Activated T-cell treated with anti-CD3 and anti-CD28 coated beads, Interleukin-2, amount 50 U/mL, for 72 hours (primary cell): Measurements from ENCODE around the gene PHACTR1. TPM values are rescaled to one million over a fixed set of nuclear protein-coding genes. Genes with fewer than 3 reads are reported as not detected.

ENCODE experiments used
- ATAC-seq, 2 donors: fragments of 150-1000 bp; cut with Tn5 transposase; replicated peaks in 1 of 2; 2 replicates each; pipeline ENCODE4 v1.10.0; 2021; ENCODE audit warnings: moderate library complexity in 2 of 2, mild to moderate bottlenecking in 1 of 2
- DNase-seq, 2 donors: peaks; one replicate each; pipeline ENCODE4 v3.0.0; 2021 to 2022; ENCODE audit warnings: mixed read lengths in 1 of 2
- H3K27ac Mint-ChIP-seq: one replicate; pipeline ENCODE4 v1.8.0; 2022; ENCODE audit warnings: mild to moderate bottlenecking, moderate library complexity, mixed read lengths
- H3K27me3 Mint-ChIP-seq: one replicate; pipeline ENCODE4 v1.8.0; 2022; ENCODE audit warnings: low read depth, mixed read lengths
- H3K36me3 Mint-ChIP-seq, 2 donors: one replicate each; pipeline ENCODE4 v1.8.0; 2022; ENCODE audit warnings: mixed read lengths in 2 of 2, mild to moderate bottlenecking in 1 of 2; ENCODE audit not compliant: insufficient read depth in 2 of 2
- H3K4me1 Mint-ChIP-seq: one replicate; pipeline ENCODE4 v1.8.0; 2022; ENCODE audit warnings: low read depth, mixed read lengths
- H3K4me3 Mint-ChIP-seq, 2 donors: one replicate each; pipeline ENCODE4 v1.8.0; 2022; ENCODE audit warnings: mild to moderate bottlenecking in 2 of 2, mixed read lengths in 2 of 2, moderate library complexity in 2 of 2
- H3K9me3 Mint-ChIP-seq, 2 donors: one replicate each; pipeline ENCODE4 v1.8.0; 2022; ENCODE audit warnings: mixed read lengths in 2 of 2
- total RNA-seq, 2 donors: library from RNA; stranded (reverse); gene quantifications; one replicate each; pipeline ENCODE4 v1.2.3, GENCODE V29; 2022

Gene PHACTR1
- total RNA-seq, 2 donors from 2014 or later, result 0.05 to 0.16 TPM

DNA sequence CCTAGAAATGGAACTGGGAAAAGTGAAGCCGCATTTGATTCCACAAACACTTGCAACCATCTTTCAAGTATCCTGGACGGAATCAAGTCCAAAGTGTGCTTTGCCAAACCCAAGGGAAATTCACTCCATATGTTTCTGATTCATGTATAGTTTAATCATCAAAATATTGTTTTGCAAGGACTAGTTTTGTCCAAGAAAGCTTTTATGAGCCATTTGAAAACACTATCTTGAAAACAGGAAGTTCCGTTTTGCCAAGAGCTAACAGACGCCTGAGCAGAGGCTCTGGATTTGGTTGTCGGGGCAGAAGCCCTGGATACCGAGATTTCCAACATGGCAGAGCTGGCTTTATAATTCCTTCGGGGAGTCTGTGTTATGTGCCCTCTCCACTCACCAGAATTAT lies 251.1 kb downstream of the PHACTR1 start:
- no peak overlapping the region for H3K27ac Mint-ChIP-seq
- no peak for ATAC-seq
- no peak overlapping the region for H3K4me3 Mint-ChIP-seq
- no peak for DNase-seq
- peaks cover 8% of the 10 kb centered on the region for H3K4me1 Mint-ChIP-seq
- no peaks in the 10 kb centered on the region for H3K36me3 Mint-ChIP-seq
- no peaks in the 10 kb centered on the region for H3K9me3 Mint-ChIP-seq
- peaks cover 27% of the 10 kb centered on the region for H3K27me3 Mint-ChIP-seq

DNA sequence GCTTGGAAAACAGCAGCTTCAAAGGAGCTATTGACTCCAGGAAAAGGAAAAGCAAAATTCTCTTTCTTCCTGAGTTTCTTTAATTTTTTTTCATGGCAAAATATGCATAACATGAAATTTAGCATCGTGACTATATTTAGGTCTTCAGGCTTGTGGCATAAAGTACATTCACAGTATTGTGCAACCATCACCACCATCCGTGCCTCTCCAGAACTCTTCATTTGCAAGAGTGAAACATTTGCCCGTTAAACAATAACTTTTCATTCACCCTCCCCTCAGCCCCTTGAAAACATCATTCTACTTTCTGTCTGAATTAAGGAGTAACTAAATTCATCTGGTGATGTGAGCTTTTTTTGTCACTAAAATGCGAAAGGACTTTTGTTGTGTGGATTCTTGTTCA lies 251.7 kb downstream of the PHACTR1 start:
- H3K4me1 Mint-ChIP-seq, result peaks cover 2% of the 10 kb centered on the region

DNA sequence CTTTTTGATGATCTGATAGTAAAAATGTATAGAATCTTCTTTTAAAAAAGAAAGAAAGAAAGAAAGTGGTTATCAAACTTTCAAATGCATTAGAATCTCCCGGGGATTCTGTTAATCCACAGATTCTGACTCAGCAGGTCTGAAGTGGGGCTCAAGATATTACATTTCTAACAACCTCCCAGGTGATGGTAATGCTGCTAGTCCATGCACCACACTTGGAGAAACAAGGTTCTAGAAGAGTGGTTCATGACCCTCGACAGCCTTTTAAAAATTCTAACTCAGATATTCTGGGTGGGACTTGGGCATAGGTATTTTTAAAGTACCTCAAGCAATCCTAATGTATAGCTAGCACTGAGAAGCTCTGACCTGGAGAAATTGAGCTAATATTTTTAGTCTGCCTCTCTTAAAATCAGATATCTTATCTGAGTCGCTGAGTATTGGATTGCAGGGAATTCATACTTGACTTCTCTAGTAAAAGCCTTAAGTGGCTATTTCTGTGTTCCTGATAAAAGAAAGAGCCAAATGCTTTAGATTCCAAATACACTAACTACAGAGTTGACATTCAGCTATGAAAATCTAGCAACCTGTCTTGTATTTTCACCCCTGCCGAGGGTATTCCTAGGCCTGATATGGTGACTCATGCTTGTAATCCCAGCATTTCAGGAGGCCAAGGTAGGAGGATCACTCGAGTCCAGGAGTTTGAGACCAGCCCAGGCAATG lies 252.4 kb downstream of the PHACTR1 start:
- H3K27me3 Mint-ChIP-seq, result peaks cover 27% of the 10 kb centered on the region
- H3K4me3 Mint-ChIP-seq, result no peak overlapping the region
- no peak for DNase-seq
- no peak for ATAC-seq
- H3K9me3 Mint-ChIP-seq, result no peaks in the 10 kb centered on the region
- no peaks in the 10 kb centered on the region for H3K4me1 Mint-ChIP-seq
- H3K36me3 Mint-ChIP-seq, result no peaks in the 10 kb centered on the region
- no peak overlapping the region for H3K27ac Mint-ChIP-seq

More for the DNA sequence above, 251.7 kb downstream of the PHACTR1 start:
- no peak for ATAC-seq
- H3K9me3 Mint-ChIP-seq, result no peaks in the 10 kb centered on the region
- peaks cover 27% of the 10 kb centered on the region for H3K27me3 Mint-ChIP-seq
- H3K36me3 Mint-ChIP-seq, result no peaks in the 10 kb centered on the region
- no peak for DNase-seq
- H3K4me3 Mint-ChIP-seq, result no peak overlapping the region
- no peak overlapping the region for H3K27ac Mint-ChIP-seq

DNA sequence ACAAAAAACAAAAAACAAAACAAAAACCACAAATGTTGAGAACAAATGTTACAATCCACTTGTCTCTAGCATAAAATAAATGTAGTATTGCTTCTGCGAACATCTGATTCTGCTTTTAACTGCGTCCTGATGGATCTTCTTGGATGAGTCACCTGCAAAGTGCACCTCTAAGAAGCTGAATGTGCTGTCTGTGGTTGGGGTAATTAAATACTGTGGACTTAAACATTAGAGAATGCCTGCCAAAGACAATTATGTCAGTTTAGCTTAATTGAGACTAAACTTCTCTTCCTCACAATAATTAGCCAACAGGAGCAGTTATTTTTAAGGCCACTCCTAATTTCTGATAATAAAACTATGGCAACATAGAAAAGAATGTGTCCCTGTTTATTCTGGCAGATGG lies 253.4 kb downstream of the PHACTR1 start:
- ATAC-seq (no peak), DNase-seq (no peak)
- Mint-ChIP-seq H3K27ac (no peak overlapping the region), H3K9me3 (no peaks in the 10 kb centered on the region), H3K4me3 (no peak overlapping the region), H3K27me3 (peaks cover 27% of the 10 kb centered on the region), H3K36me3 (no peaks in the 10 kb centered on the region), H3K4me1 (no peaks in the 10 kb centered on the region)

DNA sequence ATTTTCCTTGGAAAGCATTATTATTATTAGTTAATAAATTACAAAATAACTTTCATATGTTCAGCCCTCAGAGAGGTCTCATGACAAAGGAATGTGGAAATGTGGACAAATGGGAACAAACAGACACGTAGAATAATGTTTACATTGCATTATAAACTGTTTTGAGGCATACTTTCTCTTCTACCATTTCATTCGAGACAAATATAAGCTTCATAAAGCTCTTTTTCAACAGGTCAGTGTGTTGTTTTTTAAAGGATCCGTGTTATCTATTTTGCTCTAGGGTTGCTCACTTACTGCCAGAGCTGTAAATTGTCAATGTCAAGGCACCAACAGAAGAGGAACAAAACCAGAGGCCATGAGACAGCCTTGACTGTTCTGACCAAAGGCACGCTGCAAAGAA lies 256.8 kb downstream of the PHACTR1 start:
- ATAC-seq, result no peak
- DNase-seq, result no peak
- H3K9me3 Mint-ChIP-seq, result peaks cover 0 to 1% of the 10 kb centered on the region in 2 donors
- H3K27me3 Mint-ChIP-seq, result peaks cover 10% of the 10 kb centered on the region
- H3K27ac Mint-ChIP-seq, result no peak overlapping the region
- no peaks in the 10 kb centered on the region for H3K4me1 Mint-ChIP-seq
- no peaks in the 10 kb centered on the region for H3K36me3 Mint-ChIP-seq
- H3K4me3 Mint-ChIP-seq, result no peak overlapping the region

DNA sequence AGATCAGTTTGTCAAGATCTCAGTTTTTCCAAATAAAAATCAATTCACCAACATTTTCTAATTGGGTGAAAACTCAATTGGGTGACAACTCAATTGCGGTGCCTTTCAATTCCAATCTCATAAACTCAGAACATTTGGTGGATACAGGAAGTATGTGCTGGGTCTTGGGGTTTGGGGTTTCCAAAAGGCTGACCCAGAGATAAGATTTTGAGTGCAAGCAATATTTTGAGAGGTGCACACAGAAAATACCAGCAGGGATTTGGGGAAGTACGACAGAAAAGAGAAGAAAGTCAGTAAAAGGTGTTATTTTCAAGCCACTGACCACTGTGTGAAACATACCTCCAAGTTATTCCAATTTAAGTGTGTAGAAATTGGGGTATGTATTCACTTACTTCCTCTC lies 258.0 kb downstream of the PHACTR1 start:
- ATAC-seq (no peak), DNase-seq (no peak)
- Mint-ChIP-seq H3K4me3 (no peak overlapping the region), H3K36me3 (no peaks in the 10 kb centered on the region), H3K27ac (no peak overlapping the region), H3K4me1 (no peaks in the 10 kb centered on the region), H3K27me3 (peaks cover 7% of the 10 kb centered on the region), H3K9me3 (peaks cover 0 to 2% of the 10 kb centered on the region in 2 donors)

DNA sequence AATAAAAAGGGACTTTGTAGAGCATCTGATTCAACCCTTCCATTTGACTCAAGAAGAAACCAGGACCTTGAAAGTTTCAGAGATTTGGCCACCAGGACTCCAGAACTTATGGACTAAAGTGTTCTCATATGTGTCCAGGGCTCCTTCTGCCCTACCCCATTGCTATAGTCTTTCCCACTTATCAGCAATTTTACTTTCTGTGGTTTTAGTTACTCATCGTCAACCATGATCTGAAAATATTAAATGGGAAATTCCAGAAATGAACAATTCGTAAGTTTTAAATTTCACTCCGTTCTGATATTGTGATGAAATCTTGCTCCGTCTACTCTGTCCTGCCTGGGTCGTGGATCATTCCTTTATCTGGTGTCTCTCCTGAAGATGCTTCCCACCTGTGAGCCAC lies 259.8 kb downstream of the PHACTR1 start:
- H3K4me1 Mint-ChIP-seq, result no peaks in the 10 kb centered on the region
- DNase-seq (no peak), ATAC-seq (no peak)
- H3K36me3 Mint-ChIP-seq, result no peaks in the 10 kb centered on the region
- no peak overlapping the region for H3K27ac Mint-ChIP-seq
- H3K4me3 Mint-ChIP-seq, result no peak overlapping the region
- peaks cover under 1% of the 10 kb centered on the region for H3K27me3 Mint-ChIP-seq
- peaks cover 0 to 2% of the 10 kb centered on the region in 2 donors for H3K9me3 Mint-ChIP-seq

DNA sequence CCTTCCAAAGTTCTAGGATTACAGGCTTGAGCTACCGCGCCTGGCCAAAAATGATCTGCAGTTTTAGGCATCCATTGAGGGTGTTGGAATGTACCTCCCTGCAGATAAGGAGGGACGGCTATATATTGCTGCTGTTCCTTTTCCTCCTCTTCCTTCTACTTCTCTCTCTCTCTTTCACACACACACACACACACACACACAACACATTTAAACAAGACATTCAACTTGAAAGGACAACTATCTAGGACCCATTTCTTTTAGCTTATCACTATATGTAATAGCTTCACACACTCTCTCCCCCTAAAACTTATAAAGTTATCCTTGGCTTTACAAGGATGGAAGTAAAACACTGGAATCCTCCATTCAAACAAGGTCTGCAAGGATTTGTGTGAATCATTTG lies 260.6 kb downstream of the PHACTR1 start:
- Mint-ChIP-seq H3K4me3 (no peak overlapping the region), H3K27me3 (peaks cover 2% of the 10 kb centered on the region), H3K27ac (no peak overlapping the region), H3K36me3 (no peaks in the 10 kb centered on the region), H3K9me3 (peaks cover 0 to 2% of the 10 kb centered on the region in 2 donors), H3K4me1 (no peaks in the 10 kb centered on the region)
- ATAC-seq (no peak), DNase-seq (no peak)

DNA sequence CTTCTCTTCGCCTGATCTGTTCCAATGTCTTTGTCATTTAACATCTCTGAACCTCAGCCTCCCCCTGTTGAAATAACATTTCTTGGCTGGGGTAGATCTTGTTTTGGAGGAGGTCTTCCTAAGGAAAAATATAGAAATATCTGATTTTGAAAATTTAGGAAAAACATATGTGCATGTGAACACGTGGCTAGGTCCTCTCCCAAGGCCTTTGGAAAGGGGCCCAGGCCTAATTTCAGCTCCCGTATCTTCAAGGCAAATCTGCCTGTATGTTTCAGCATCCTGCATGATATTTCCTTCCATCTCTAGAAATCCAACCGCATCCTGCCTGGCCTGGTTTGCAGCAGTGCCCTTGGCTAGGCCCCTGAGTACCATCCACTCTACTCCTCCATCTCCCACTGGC lies 261.2 kb downstream of the PHACTR1 start:
- H3K4me1 Mint-ChIP-seq, result no peaks in the 10 kb centered on the region
- peaks cover 4% of the 10 kb centered on the region for H3K27me3 Mint-ChIP-seq
- DNase-seq, result no peak
- no peak overlapping the region for H3K4me3 Mint-ChIP-seq
- H3K27ac Mint-ChIP-seq, result no peak overlapping the region
- no peaks in the 10 kb centered on the region for H3K36me3 Mint-ChIP-seq
- peaks cover 0 to 2% of the 10 kb centered on the region in 2 donors for H3K9me3 Mint-ChIP-seq
- no peak for ATAC-seq

DNA sequence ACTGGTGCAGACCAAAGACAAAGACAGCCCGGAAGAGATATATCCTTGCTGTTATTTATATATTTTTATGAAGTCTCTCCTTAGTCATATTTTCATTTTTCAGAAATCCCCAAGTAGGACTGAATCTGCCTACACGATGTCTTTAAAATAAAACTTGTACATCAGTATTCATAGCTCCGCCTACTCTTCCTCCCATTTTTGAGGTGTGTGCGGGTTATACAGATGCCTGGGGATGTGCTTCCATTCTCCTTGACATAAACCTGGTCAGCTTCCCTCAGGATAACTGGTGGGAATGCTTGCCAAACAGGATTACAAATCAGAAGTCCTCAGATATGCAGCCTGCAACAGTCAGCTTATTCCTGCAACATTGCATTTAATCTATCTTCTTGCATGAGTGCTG lies 264.2 kb downstream of the PHACTR1 start:
- ATAC-seq (no peak), DNase-seq (no peak)
- H3K4me1 Mint-ChIP-seq, result no peaks in the 10 kb centered on the region
- peaks cover 2% of the 10 kb centered on the region in 2 donors for H3K9me3 Mint-ChIP-seq
- H3K4me3 Mint-ChIP-seq, result no peak overlapping the region
- H3K27me3 Mint-ChIP-seq, result peaks cover 4% of the 10 kb centered on the region
- no peaks in the 10 kb centered on the region for H3K36me3 Mint-ChIP-seq
- no peak overlapping the region for H3K27ac Mint-ChIP-seq

DNA sequence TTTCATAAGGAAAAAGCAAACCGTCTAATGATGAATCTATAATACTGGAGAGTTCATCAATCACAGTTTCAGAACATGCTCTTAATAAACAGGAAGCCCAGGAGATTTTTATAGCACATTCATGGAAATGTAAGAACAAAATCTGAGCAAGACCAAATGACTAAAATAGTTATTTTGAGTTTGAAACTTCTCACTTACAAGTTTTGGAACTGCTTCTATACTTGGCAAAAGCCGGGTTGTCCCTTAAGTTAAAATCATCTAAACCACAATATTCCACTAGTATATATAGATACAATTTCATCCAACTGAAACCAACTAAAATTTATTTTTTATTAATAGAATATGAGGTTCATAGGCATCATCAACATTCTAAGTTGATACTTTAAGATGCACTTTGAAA lies 268.2 kb downstream of the PHACTR1 start:
- no peaks in the 10 kb centered on the region for H3K4me1 Mint-ChIP-seq
- DNase-seq, result no peak
- no peak for ATAC-seq
- peaks cover 9% of the 10 kb centered on the region for H3K27me3 Mint-ChIP-seq
- no peak overlapping the region for H3K4me3 Mint-ChIP-seq
- H3K36me3 Mint-ChIP-seq, result no peaks in the 10 kb centered on the region
- peaks cover 0 to 2% of the 10 kb centered on the region in 2 donors for H3K9me3 Mint-ChIP-seq
- H3K27ac Mint-ChIP-seq, result no peak overlapping the region

DNA sequence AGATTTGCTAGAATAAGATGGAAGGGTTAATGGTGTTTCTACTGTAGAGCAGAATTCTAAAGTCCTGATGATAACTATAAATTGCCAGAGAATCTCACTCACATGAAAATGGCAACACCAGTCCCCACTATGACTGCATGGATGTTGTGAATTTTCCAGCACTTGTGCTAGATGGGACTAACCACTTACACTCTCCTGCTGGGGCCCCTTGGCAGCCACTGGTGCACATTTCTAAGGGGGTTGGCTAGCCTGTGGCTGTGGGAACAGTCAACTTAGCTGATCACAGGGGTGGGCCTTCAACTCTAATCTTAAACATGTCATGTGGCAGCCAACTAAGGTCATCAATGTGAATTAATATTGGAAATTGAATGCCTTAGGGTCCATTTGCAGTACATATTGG lies 271.2 kb downstream of the PHACTR1 start:
- peaks cover 0 to 2% of the 10 kb centered on the region in 2 donors for H3K9me3 Mint-ChIP-seq
- no peaks in the 10 kb centered on the region for H3K4me1 Mint-ChIP-seq
- H3K4me3 Mint-ChIP-seq, result no peak overlapping the region
- no peak for DNase-seq
- H3K36me3 Mint-ChIP-seq, result peaks cover 0 to 2% of the 10 kb centered on the region in 2 donors
- H3K27ac Mint-ChIP-seq, result no peak overlapping the region
- ATAC-seq, result no peak
- H3K27me3 Mint-ChIP-seq, result peaks cover 4% of the 10 kb centered on the region

DNA sequence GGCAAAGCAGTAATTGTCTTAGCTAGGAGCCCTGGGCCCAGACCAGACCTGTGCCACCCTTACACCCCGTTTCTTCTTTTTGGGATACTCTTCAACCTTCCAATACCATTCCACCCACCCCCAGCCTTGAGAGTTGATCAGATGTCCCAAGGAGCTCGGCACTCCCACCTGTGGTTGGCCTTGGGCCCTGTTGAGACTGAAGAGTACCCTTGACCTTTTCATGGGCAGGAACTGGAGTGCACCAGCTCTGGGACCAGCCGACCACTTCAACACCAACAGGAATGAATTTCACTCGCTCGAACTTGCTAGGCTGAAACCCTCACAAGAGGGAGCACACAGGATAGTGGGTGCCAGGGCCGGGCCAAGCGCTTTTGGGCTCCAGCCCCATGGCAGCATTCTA lies 273.6 kb downstream of the PHACTR1 start:
- Mint-ChIP-seq H3K4me1 (no peaks in the 10 kb centered on the region), H3K9me3 (peaks cover 2 to 5% of the 10 kb centered on the region in 2 donors), H3K4me3 (no peak overlapping the region), H3K27me3 (peaks cover 18% of the 10 kb centered on the region), H3K27ac (no peak overlapping the region), H3K36me3 (peaks cover 0 to 2% of the 10 kb centered on the region in 2 donors)
- DNase-seq (no peak), ATAC-seq (no peak)

DNA sequence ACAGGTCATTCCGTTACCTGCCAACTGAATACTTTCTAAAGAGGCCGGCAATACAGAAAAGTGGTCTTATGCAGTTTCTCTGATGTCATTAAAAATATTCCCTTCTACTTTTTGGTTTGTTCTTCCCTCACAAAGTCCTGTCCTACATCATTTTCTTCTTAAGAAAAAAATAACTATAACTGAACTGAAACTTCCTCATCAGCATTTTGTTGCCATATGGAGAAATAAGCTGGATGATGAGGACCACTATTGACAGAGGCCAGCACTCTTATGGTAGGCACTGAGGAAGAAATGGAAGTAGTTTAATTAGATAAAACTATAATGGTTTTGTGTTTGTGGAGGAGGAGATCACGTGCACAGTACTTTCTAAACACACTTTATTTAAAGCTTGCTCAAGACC lies 274.9 kb downstream of the PHACTR1 start:
- ATAC-seq, result no peak
- H3K27ac Mint-ChIP-seq, result no peak overlapping the region
- H3K36me3 Mint-ChIP-seq, result peaks cover 0 to 2% of the 10 kb centered on the region in 2 donors
- H3K4me3 Mint-ChIP-seq, result no peak overlapping the region
- no peak for DNase-seq
- no peaks in the 10 kb centered on the region for H3K4me1 Mint-ChIP-seq
- peaks cover 15% of the 10 kb centered on the region for H3K27me3 Mint-ChIP-seq
- H3K9me3 Mint-ChIP-seq, result peaks cover 2 to 5% of the 10 kb centered on the region in 2 donors
